HepG2 (cell line): ENCODE results near the gene WDR59. TPM values are rescaled to one million over a fixed set of nuclear protein-coding genes. Genes with fewer than 3 reads are reported as not detected.

Experiments
- FOXP1 ChIP-seq, 2 experiments: fragments of 450-650 bp in 1 of 2; IDR thresholded peaks; 2 replicates each; pipeline ENCODE4 v1.6.1; 2017 to 2018; ENCODE audit warnings: antibody characterized with exemption in 1 of 2
- MZF1 ChIP-seq: sonication (generic); formaldehyde crosslinking; IDR thresholded peaks from 2 replicates; pipeline ENCODE4 v1.8.1; 2023; ENCODE audit warnings: mild to moderate bottlenecking, missing genetic modification reagents, borderline replicate concordance
- NCOA1 ChIP-seq: sonication (generic); formaldehyde crosslinking; IDR thresholded peaks from 2 replicates; pipeline ENCODE4 v1.9.0; 2021; ENCODE audit warnings: missing genetic modification reagents
- ZFAT ChIP-seq: sonication (generic); formaldehyde crosslinking; conservative IDR thresholded peaks from 2 replicates; pipeline ENCODE4 v1.8.1; 2023; ENCODE audit warnings: missing genetic modification reagents, inconsistent platforms
- ZNF17 ChIP-seq: sonication (generic); formaldehyde crosslinking; IDR thresholded peaks from 2 replicates; pipeline ENCODE4 v1.5.0; 2020; ENCODE audit warnings: mild to moderate bottlenecking, missing genetic modification reagents
- ZNF737 ChIP-seq: sonication (generic); formaldehyde crosslinking; IDR thresholded peaks from 2 replicates; pipeline ENCODE4 v1.5.0; 2020; ENCODE audit warnings: missing genetic modification reagents, mild to moderate bottlenecking, borderline replicate concordance
- ZSCAN9 ChIP-seq: IDR thresholded peaks from 2 replicates; pipeline ENCODE4 v1.6.1; 2016; ENCODE audit warnings: borderline replicate concordance
- polyA plus RNA-seq, 8 experiments: library from polyadenylated mRNA; depleted of rRNA in 3 of 8; stranded (reverse) in 7 of 8; unstranded in 1 of 8; fragments of >200 nt; fragmentation: Illumina TruSeq in 4 of 8; extraction: Trizol in 4 of 8; gene quantifications; 2 replicates each; pipeline versions ENCODE4 v1.2.1 to v1.2.3, GENCODE V29; 2011 to 2016; ENCODE audit warnings: low read depth in 4 of 8, missing spikeins in 1 of 8, mixed read lengths in 1 of 8; ENCODE audit not compliant: insufficient read depth in 1 of 8
- total RNA-seq, 5 experiments: library from RNA; depleted of rRNA; stranded (reverse); fragments of >200 nt; fragmentation: Illumina TruSeq; extraction: Trizol; gene quantifications; 2 replicates each; pipeline ENCODE4 v1.2.3, GENCODE V29; 2016; ENCODE audit warnings: low read depth in 1 of 5
- TF ChIP-seq, protein P1 (sequence below): IDR thresholded peaks from 2 replicates; pipeline ENCODE4 v1.6.1; 2012; ENCODE audit warnings: inconsistent platforms
- TF ChIP-seq, protein P2 (sequence below): sonication (generic); formaldehyde crosslinking; IDR thresholded peaks from one replicate; pipeline ENCODE4 v1.5.1; 2020; ENCODE audit warnings: mild to moderate bottlenecking, missing genetic modification reagents; ENCODE audit errors: not compliant biosample characterization
- TF ChIP-seq, protein P3 (sequence below): sonication (generic); formaldehyde crosslinking; IDR thresholded peaks from 2 replicates; pipeline ENCODE4 v1.4.0; 2020; ENCODE audit warnings: missing genetic modification reagents
- TF ChIP-seq, protein P4 (sequence below): sonication (generic); formaldehyde crosslinking; IDR thresholded peaks from 2 replicates; pipeline ENCODE4 v1.4.0; 2020; ENCODE audit warnings: missing genetic modification reagents

WDR59 gene
- total and polyA plus RNA-seq, 2 of the 13 experiments (the other 11 are each of a cell fraction or from before 2014, with no cell fraction given), result 65.2 to 306 TPM

DNA sequence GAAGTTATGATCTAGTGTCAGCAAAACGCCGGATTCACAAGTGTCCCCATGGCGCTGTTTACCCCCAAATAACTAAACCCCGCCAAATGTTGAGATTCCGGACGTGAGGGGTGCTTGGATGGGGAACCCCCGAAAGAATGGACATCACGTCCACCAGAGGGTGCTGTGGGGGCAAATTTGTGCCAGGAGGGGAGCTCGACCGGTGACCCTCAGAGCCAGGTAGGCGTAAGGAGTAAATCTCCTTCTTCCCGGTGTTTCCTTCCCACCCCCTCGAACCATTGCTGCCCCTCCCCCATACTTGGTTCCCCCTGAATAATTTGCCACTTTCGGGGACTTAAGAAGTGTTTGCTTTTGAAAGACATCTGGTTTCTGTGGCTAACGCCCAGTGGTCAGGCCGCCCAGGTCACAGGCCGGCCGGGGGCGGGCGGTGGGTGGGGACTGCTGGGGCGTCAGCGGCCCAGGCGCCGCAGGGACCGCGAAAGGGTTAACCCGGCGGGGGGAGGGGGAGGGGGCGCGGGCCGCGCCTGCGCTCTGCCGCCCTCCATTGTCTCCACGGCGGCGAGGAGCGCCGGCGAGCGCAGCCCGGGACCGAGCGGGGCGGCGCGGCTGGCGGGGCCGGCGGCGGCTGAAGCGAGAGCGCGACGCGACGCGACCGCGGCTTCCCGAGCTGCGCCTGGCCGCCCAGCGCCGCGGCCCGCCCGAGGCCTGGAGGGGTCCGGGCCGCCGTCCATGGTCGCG is 13.7 kb upstream of the WDR59 start, which contains the start of gene ZNRF1 (continued):
- TF ChIP-seq, protein P1, sequence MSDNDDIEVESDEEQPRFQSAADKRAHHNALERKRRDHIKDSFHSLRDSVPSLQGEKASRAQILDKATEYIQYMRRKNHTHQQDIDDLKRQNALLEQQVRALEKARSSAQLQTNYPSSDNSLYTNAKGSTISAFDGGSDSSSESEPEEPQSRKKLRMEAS, result peak; percentile 9; the same call in 1 of the 2 replicates
- TF ChIP-seq ZNF737 (no peak), ZFAT (no peak), ZNF17 (CRISPR knock-in tag) (no peak), MZF1 (0 out of 2 replicates have a peak, but pooled peaks have one; percentile 43), ZSCAN9 (CRISPR knock-in tag) (no peak; the same call in 1 of the 2 replicates), NCOA1 (no peak), FOXP1 (IDR thresholded peaks at IDR 0.05) (no peak), FOXP1 (CRISPR knock-in tag; IDR thresholded peaks at IDR 0.05) (no peak)
- TF ChIP-seq, protein P2, sequence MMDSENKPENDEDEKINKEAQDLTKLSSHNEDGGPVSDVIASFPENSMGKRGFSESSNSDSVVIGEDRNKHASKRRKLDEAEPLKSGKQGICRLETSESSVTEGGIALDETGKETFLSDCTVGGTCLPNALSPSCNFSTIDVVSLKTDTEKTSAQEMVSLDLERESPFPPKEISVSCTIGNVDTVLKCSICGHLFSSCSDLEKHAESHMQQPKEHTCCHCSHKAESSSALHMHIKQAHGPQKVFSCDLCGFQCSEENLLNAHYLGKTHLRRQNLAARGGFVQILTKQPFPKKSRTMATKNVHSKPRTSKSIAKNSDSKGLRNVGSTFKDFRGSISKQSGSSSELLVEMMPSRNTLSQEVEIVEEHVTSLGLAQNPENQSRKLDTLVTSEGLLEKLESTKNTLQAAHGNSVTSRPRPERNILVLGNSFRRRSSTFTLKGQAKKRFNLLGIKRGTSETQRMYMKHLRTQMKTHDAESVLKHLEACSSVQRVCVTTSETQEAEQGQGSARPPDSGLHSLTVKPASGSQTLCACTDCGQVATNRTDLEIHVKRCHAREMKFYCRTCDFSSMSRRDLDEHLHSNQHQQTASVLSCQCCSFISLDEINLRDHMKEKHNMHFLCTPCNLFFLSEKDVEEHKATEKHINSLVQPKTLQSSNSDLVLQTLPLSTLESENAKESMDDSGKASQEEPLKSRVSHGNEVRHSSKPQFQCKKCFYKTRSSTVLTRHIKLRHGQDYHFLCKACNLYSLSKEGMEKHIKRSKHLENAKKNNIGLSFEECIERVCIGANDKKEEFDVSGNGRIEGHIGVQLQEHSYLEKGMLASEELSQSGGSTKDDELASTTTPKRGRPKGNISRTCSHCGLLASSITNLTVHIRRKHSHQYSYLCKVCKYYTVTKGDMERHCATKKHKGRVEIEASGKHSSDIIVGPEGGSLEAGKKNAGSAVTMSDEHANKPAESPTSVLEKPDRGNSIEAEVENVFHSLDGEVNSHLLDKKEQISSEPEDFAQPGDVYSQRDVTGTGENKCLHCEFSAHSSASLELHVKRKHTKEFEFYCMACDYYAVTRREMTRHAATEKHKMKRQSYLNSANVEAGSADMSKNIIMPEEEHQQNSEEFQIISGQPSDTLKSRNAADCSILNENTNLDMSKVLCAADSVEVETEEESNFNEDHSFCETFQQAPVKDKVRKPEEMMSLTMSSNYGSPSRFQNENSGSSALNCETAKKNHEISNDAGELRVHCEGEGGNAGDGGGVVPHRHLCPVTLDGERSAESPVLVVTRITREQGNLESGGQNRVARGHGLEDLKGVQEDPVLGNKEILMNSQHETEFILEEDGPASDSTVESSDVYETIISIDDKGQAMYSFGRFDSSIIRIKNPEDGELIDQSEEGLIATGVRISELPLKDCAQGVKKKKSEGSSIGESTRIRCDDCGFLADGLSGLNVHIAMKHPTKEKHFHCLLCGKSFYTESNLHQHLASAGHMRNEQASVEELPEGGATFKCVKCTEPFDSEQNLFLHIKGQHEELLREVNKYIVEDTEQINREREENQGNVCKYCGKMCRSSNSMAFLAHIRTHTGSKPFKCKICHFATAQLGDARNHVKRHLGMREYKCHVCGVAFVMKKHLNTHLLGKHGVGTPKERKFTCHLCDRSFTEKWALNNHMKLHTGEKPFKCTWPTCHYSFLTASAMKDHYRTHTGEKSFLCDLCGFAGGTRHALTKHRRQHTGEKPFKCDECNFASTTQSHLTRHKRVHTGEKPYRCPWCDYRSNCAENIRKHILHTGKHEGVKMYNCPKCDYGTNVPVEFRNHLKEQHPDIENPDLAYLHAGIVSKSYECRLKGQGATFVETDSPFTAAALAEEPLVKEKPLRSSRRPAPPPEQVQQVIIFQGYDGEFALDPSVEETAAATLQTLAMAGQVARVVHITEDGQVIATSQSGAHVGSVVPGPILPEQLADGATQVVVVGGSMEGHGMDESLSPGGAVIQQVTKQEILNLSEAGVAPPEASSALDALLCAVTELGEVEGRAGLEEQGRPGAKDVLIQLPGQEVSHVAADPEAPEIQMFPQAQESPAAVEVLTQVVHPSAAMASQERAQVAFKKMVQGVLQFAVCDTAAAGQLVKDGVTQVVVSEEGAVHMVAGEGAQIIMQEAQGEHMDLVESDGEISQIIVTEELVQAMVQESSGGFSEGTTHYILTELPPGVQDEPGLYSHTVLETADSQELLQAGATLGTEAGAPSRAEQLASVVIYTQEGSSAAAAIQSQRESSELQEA (CRISPR knock-in tag), result no peak
- TF ChIP-seq, protein P3, sequence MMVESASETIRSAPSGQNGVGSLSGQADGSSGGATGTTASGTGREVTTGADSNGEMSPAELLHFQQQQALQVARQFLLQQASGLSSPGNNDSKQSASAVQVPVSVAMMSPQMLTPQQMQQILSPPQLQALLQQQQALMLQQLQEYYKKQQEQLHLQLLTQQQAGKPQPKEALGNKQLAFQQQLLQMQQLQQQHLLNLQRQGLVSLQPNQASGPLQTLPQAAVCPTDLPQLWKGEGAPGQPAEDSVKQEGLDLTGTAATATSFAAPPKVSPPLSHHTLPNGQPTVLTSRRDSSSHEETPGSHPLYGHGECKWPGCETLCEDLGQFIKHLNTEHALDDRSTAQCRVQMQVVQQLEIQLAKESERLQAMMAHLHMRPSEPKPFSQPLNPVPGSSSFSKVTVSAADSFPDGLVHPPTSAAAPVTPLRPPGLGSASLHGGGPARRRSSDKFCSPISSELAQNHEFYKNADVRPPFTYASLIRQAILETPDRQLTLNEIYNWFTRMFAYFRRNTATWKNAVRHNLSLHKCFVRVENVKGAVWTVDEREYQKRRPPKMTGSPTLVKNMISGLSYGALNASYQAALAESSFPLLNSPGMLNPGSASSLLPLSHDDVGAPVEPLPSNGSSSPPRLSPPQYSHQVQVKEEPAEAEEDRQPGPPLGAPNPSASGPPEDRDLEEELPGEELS, result no peak
- TF ChIP-seq, protein P4, sequence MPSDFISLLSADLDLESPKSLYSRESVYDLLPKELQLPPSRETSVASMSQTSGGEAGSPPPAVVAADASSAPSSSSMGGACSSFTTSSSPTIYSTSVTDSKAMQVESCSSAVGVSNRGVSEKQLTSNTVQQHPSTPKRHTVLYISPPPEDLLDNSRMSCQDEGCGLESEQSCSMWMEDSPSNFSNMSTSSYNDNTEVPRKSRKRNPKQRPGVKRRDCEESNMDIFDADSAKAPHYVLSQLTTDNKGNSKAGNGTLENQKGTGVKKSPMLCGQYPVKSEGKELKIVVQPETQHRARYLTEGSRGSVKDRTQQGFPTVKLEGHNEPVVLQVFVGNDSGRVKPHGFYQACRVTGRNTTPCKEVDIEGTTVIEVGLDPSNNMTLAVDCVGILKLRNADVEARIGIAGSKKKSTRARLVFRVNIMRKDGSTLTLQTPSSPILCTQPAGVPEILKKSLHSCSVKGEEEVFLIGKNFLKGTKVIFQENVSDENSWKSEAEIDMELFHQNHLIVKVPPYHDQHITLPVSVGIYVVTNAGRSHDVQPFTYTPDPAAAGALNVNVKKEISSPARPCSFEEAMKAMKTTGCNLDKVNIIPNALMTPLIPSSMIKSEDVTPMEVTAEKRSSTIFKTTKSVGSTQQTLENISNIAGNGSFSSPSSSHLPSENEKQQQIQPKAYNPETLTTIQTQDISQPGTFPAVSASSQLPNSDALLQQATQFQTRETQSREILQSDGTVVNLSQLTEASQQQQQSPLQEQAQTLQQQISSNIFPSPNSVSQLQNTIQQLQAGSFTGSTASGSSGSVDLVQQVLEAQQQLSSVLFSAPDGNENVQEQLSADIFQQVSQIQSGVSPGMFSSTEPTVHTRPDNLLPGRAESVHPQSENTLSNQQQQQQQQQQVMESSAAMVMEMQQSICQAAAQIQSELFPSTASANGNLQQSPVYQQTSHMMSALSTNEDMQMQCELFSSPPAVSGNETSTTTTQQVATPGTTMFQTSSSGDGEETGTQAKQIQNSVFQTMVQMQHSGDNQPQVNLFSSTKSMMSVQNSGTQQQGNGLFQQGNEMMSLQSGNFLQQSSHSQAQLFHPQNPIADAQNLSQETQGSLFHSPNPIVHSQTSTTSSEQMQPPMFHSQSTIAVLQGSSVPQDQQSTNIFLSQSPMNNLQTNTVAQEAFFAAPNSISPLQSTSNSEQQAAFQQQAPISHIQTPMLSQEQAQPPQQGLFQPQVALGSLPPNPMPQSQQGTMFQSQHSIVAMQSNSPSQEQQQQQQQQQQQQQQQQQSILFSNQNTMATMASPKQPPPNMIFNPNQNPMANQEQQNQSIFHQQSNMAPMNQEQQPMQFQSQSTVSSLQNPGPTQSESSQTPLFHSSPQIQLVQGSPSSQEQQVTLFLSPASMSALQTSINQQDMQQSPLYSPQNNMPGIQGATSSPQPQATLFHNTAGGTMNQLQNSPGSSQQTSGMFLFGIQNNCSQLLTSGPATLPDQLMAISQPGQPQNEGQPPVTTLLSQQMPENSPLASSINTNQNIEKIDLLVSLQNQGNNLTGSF (CRISPR knock-in tag), result no peak
